ENCODE results near the gene ARL6IP6. TPM values are rescaled to one million over a fixed set of nuclear protein-coding genes. Genes with fewer than 3 reads are reported as not detected.
"Not testable (repeated sequence)": the region's sequence is repeated elsewhere in the genome, so short reads cannot be mapped to it uniquely, and the experiment has no call there.

ARL6IP6 gene
- total and polyA plus RNA-seq, 4 experiments from 2014 or later = 21.4 to 42.6 (median 25.2) TPM

DNA sequence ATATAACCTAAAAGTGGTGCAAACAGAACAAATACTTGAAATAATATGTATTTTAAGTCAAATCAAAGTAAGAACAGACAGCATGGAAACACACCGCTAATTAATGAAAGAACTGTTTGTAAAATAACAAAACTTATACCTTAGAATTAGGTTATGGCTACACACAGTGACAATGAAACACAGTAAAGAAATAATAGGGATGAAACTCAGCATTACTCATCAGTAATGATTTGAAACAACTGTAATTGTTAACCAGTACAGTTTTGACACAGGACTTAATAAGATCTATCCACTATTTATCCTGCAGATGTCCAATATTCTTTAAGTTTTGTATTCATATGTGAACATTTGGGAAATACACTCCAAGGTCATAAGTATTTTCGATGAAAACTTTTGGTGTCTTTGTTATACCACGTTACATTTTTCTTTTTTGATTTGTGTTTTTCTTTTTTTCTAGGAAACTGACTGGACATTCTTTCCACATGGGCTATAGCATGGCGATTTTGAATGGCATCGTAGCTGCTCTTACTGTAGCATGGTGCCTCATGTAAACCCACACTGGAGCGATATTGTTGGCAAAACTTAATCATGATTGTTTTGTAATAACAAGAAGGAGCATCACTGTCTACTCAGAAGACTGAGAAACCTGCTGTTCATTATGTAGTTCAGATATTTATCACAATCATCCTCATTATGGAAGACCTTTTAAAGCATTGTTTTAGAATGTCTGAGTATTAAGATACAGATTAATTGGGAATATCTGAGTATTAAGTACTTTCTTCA is 41.1 kb downstream of the ARL6IP6 start:
- ChIA-PET CTCF (ENCODE audit: partially characterized antibody) (no interaction called here), POLR2A (ENCODE audit: partially characterized antibody) (no interaction called here)
- Histone ChIP-seq H3K9me3 (ENCODE audit: control insufficient read depth in 1 of 2, low read length in 2 of 2) (no peaks in the 10 kb centered on the region), H3K27ac (ENCODE audit: low read depth, low read length) (no peak overlapping the region), H3K27me3 (ENCODE audit: insufficient read depth, low read length) (no peaks in the 10 kb centered on the region), H3K4me3 (ENCODE audit: low read length in 2 of 2) (no peak overlapping the region), H3K36me3 (ENCODE audit: insufficient read depth, low read length) (no peaks in the 10 kb centered on the region), H3K4me1 (ENCODE audit: insufficient read depth, low read length) (no peaks in the 10 kb centered on the region)
- H3K36me3 Mint-ChIP-seq = peaks cover 47 to 54% of the 10 kb centered on the region in 2 donors
- no peaks in the 10 kb centered on the region for H3K4me1 Mint-ChIP-seq
- no peaks in the 10 kb centered on the region for H3K9me3 Mint-ChIP-seq
- intact Hi-C loops (cut with micrococcal nuclease) = no loop called here
- no peak for DNase-seq
- no peak overlapping the region for H3K4me3 Mint-ChIP-seq
- H3K27me3 Mint-ChIP-seq = no peaks in the 10 kb centered on the region
- H3K27ac Mint-ChIP-seq = no peak overlapping the region

DNA sequence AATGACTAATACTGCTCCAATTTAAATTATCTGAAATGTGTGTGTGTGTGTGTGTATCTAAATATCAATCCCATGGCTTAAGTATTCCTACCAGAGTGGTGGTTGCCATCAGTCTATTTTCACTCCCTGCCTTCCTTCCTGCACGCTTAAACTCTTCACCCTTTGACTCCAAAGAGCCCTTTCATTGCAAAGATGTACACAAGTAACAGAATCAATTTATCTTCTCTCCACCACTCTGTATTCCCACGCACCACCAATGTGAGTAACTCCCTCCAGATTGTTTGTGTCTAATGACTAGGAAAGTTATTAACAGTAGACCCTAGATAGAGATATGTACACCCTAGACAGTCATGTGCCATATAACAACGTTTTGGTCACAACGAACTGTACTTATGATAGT is 42.8 kb downstream of the ARL6IP6 start:
- Histone ChIP-seq H3K27ac (ENCODE audit: low read depth, low read length) (no peak overlapping the region), H3K27me3 (ENCODE audit: insufficient read depth, low read length) (no peaks in the 10 kb centered on the region), H3K4me1 (ENCODE audit: insufficient read depth, low read length) (no peaks in the 10 kb centered on the region), H3K36me3 (ENCODE audit: insufficient read depth, low read length) (no peaks in the 10 kb centered on the region), H3K4me3 (ENCODE audit: low read length in 2 of 2) (no peak overlapping the region), H3K9me3 (ENCODE audit: control insufficient read depth in 1 of 2, low read length in 2 of 2) (no peaks in the 10 kb centered on the region)
- Mint-ChIP-seq H3K9me3 (no peaks in the 10 kb centered on the region), H3K27ac (no peak overlapping the region), H3K36me3 (peaks cover 42 to 48% of the 10 kb centered on the region in 2 donors), H3K4me1 (no peaks in the 10 kb centered on the region), H3K4me3 (no peak overlapping the region), H3K27me3 (no peaks in the 10 kb centered on the region)
- intact Hi-C loops (cut with micrococcal nuclease) = no loop called here
- POLR2A ChIA-PET (ENCODE audit: partially characterized antibody) = no interaction called here
- CTCF ChIA-PET (ENCODE audit: partially characterized antibody) = no interaction called here
- DNase-seq = no peak

DNA sequence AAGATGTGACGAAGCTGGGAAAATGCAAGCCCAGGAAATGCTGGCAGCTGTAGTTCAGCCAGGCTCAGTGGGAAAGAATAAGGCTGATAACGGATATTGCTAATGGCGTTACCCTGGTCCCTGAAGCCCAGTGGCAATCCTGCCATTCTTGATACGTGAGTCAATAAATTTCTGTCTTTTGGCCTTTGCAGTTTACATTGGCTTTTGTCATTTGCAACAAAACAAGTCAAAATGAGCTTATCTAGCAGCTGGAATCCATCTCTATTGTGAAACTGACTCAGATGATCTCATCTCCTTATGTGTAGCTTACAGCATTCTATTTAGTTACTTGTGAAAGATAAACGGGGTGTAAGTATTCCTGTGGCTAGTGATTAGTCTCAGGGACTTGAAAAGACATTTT is 43.8 kb downstream of the ARL6IP6 start:
- intact Hi-C loops (cut with micrococcal nuclease) = no loop called here
- Mint-ChIP-seq H3K4me1 (no peaks in the 10 kb centered on the region), H3K27ac (no peak overlapping the region), H3K36me3 (peaks cover 33 to 41% of the 10 kb centered on the region in 2 donors), H3K4me3 (no peak overlapping the region), H3K9me3 (no peaks in the 10 kb centered on the region), H3K27me3 (no peaks in the 10 kb centered on the region)
- DNase-seq = no peak
- H3K27me3 ChIP-seq (ENCODE audit: insufficient read depth, low read length) = no peaks in the 10 kb centered on the region
- ChIA-PET POLR2A (ENCODE audit: partially characterized antibody) (no interaction called here), CTCF (ENCODE audit: partially characterized antibody) (no interaction called here)
- no peaks in the 10 kb centered on the region for H3K36me3 ChIP-seq (ENCODE audit: insufficient read depth, low read length)
- H3K4me3 ChIP-seq (ENCODE audit: low read length in 2 of 2) = no peak overlapping the region
- no peaks in the 10 kb centered on the region for H3K4me1 ChIP-seq (ENCODE audit: insufficient read depth, low read length)
- H3K9me3 ChIP-seq (ENCODE audit: control insufficient read depth in 1 of 2, low read length in 2 of 2) = no peaks in the 10 kb centered on the region
- H3K27ac ChIP-seq (ENCODE audit: low read depth, low read length) = no peak overlapping the region

DNA sequence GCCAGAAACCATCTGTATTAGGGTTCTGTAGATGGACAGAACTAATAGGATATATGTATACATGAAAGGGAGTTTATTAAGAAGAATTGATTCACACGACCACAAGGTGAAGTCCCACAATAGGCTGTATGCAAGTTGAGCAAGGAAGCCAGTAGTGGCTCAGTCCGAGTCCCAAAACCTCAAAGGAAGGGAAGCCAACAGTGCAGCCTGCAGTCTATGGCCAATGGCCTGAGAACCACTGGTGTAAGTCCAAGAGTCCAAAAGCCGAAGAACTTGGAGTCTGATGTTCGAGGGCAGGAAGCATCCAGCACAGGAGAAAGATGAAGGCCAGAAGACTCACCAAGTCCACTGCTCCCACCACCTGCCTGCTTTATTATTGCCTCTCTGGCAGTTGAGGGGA is 44.8 kb downstream of the ARL6IP6 start:
- H3K9me3 Mint-ChIP-seq; H3K4me1 ChIP-seq (ENCODE audit: insufficient read depth, low read length); H3K4me3 Mint-ChIP-seq; H3K27me3 Mint-ChIP-seq; H3K36me3 ChIP-seq (ENCODE audit: insufficient read depth, low read length); H3K4me3 ChIP-seq (ENCODE audit: low read length in 2 of 2); DNase-seq; intact Hi-C loops (cut with micrococcal nuclease); CTCF ChIA-PET (ENCODE audit: partially characterized antibody); H3K27ac ChIP-seq (ENCODE audit: low read depth, low read length); H3K4me1 Mint-ChIP-seq; H3K9me3 ChIP-seq (ENCODE audit: control insufficient read depth in 1 of 2, low read length in 2 of 2); H3K27me3 ChIP-seq (ENCODE audit: insufficient read depth, low read length); POLR2A ChIA-PET (ENCODE audit: partially characterized antibody): not testable (repeated sequence)
- Mint-ChIP-seq H3K36me3 (peaks cover 31 to 38% of the 10 kb centered on the region in 2 donors), H3K27ac (peak overlapping the region in 1 of 7 donors; percentile 20)

DNA sequence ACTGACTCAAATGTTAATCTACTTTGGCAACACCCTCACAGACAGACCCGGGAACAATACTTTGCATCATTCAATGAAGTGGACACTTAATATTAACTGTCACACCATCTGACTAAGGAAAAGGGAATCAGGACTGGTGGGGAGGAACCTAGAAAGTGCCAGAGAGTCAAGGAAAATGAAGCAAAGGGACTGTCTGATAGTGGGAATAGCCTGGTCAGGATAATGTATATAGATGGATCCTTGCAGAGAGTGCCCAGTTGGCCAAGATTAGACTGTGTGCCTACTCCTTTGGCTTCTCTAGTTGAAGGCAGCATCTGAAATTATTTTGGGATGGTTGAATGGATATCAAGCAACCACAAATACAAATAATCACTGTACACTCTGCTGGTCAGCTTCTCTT is 45.2 kb downstream of the ARL6IP6 start:
- Mint-ChIP-seq H3K9me3 (no peaks in the 10 kb centered on the region), H3K4me1 (no peaks in the 10 kb centered on the region)

DNA sequence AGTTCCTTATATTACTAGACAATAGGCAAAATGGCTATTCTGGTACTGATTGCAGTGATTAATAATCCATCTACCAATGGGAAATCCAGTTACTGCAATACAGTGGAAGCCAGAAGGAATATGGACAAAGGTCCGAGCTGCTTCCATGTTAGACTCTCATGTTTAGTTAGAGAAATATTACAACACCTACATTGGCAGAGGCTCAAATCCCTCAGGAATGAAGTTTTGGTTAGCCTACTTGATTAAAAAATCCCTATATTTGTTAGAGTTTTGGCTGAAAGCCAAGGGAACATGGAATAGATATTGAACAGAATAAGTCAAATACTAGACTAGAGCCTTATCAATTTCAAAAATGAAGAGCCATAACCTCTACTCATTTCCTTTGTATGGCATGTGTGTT is 48.5 kb downstream of the ARL6IP6 start:
- Mint-ChIP-seq H3K9me3 (peaks cover 0 to 2% (median 0%) of the 10 kb centered on the region in 8 donors), H3K4me3 (no peak overlapping the region), H3K4me1 (no peaks in the 10 kb centered on the region), H3K36me3 (peaks cover 10 to 17% of the 10 kb centered on the region in 2 donors), H3K27me3 (no peaks in the 10 kb centered on the region), H3K27ac (no peak overlapping the region)
- Histone ChIP-seq H3K27ac (ENCODE audit: low read depth, low read length) (no peak overlapping the region), H3K9me3 (ENCODE audit: control insufficient read depth in 1 of 2, low read length in 2 of 2) (no peaks in the 10 kb centered on the region), H3K4me3 (ENCODE audit: low read length in 2 of 2) (no peak overlapping the region), H3K4me1 (ENCODE audit: insufficient read depth, low read length) (no peaks in the 10 kb centered on the region), H3K36me3 (ENCODE audit: insufficient read depth, low read length) (no peaks in the 10 kb centered on the region), H3K27me3 (ENCODE audit: insufficient read depth, low read length) (no peaks in the 10 kb centered on the region)
- ChIA-PET CTCF (ENCODE audit: partially characterized antibody) (no interaction called here), POLR2A (ENCODE audit: partially characterized antibody) (no interaction called here)
- intact Hi-C loops (cut with micrococcal nuclease) = no loop called here
- DNase-seq = no peak

More for the DNA sequence above, 45.2 kb downstream of the ARL6IP6 start:
- Mint-ChIP-seq H3K4me3 (no peak overlapping the region), H3K27ac (peak overlapping the region in 1 of 7 donors; percentile 20), H3K27me3 (no peaks in the 10 kb centered on the region), H3K36me3 (peaks cover 27 to 37% of the 10 kb centered on the region in 2 donors)
- no peak for DNase-seq
- Histone ChIP-seq H3K27me3 (ENCODE audit: insufficient read depth, low read length) (no peaks in the 10 kb centered on the region), H3K27ac (ENCODE audit: low read depth, low read length) (no peak overlapping the region), H3K9me3 (ENCODE audit: control insufficient read depth in 1 of 2, low read length in 2 of 2) (no peaks in the 10 kb centered on the region), H3K36me3 (ENCODE audit: insufficient read depth, low read length) (no peaks in the 10 kb centered on the region), H3K4me3 (ENCODE audit: low read length in 2 of 2) (no peak overlapping the region), H3K4me1 (ENCODE audit: insufficient read depth, low read length) (no peaks in the 10 kb centered on the region)
- POLR2A ChIA-PET (ENCODE audit: partially characterized antibody) = no interaction called here
- CTCF ChIA-PET (ENCODE audit: partially characterized antibody) = no interaction called here
- intact Hi-C loops (cut with micrococcal nuclease) = no loop called here

DNA sequence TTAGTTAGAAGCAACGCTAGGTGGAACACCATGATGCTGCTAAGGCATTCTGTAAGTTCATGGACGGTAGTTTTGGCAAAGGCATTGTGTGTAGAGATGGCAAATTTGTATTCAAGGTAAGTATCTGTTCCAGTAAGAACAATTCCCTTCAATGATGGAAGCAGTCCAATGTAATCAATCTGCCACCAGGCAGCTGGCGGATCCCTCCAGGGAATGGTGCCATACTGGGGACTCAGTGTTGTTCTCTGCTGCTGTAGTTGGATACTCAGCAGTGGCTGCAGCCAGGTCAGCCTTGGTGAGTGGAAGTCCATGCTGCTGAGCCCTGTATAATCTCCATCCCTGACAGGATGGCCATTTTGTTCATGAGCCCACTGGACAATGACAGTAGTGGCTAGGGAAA is 62.8 kb downstream of the ARL6IP6 start:
- H3K27ac ChIP-seq (ENCODE audit: low read depth, low read length) = no peak overlapping the region
- intact Hi-C loops (cut with micrococcal nuclease) = no loop called here
- H3K4me1 ChIP-seq (ENCODE audit: insufficient read depth, low read length) = no peaks in the 10 kb centered on the region
- ChIA-PET CTCF (ENCODE audit: partially characterized antibody) (no interaction called here), POLR2A (ENCODE audit: partially characterized antibody) (no interaction called here)
- no peak overlapping the region for H3K4me3 ChIP-seq (ENCODE audit: low read length in 2 of 2)
- DNase-seq = no peak
- Mint-ChIP-seq H3K27ac (no peak overlapping the region), H3K4me1 (no peaks in the 10 kb centered on the region), H3K27me3 (peaks cover 9 to 15% of the 10 kb centered on the region in 2 donors), H3K4me3 (no peak overlapping the region), H3K36me3 (no peaks in the 10 kb centered on the region), H3K9me3 (peaks cover 0 to 2% (median 0%) of the 10 kb centered on the region in 8 donors)
- no peaks in the 10 kb centered on the region for H3K27me3 ChIP-seq (ENCODE audit: insufficient read depth, low read length)
- H3K36me3 ChIP-seq (ENCODE audit: insufficient read depth, low read length) = no peaks in the 10 kb centered on the region
- H3K9me3 ChIP-seq (ENCODE audit: control insufficient read depth in 1 of 2, low read length in 2 of 2) = no peaks in the 10 kb centered on the region

Measured in CD4-positive, alpha-beta memory T cell (primary cell).